ENCODE results near the gene BCL2L13.
"Not testable (repeated sequence)": the region's sequence is repeated elsewhere in the genome, so short reads cannot be mapped to it uniquely, and the experiment has no call there.

BCL2L13 gene

GRCh38 chr22:17695986-17696385, 57.4 kb downstream of the BCL2L13 start:
- DNase-seq = no peak

GRCh38 chr22:17697196-17697595, 58.6 kb downstream of the BCL2L13 start:
- DNase-seq = not testable (repeated sequence)

GRCh38 chr22:17698276-17698675, 59.7 kb downstream of the BCL2L13 start:
- DNase-seq = not testable (repeated sequence)

GRCh38 chr22:17698948-17699347, 60.4 kb downstream of the BCL2L13 start:
- DNase-seq = no peak

- DNase-seq = no peak
Measured at GRCh38 chr22:17699696-17700340, 61.3 kb downstream of the BCL2L13 start.

GRCh38 chr22:17700778-17701177, 62.2 kb downstream of the BCL2L13 start:
- no peak for DNase-seq

GRCh38 chr22:17703811-17704210, 65.3 kb downstream of the BCL2L13 start:
- no peak for DNase-seq

GRCh38 chr22:17705546-17705945, 67.0 kb downstream of the BCL2L13 start:
- no peak for DNase-seq

- DNase-seq = no peak
Measured at GRCh38 chr22:17705951-17706900, 67.7 kb downstream of the BCL2L13 start.

- DNase-seq = no peak
Measured at GRCh38 chr22:17706947-17707346, 68.4 kb downstream of the BCL2L13 start.

- DNase-seq = no peak
Measured at GRCh38 chr22:17707526-17707925, 69.0 kb downstream of the BCL2L13 start.

GRCh38 chr22:17710023-17710422, 71.5 kb downstream of the BCL2L13 start:
- DNase-seq = no peak

GRCh38 chr22:17712441-17712840, 73.9 kb downstream of the BCL2L13 start:
- DNase-seq = no peak

GRCh38 chr22:17716529-17716928, 78.0 kb downstream of the BCL2L13 start:
- no peak for DNase-seq

GRCh38 chr22:17717708-17718107, 79.2 kb downstream of the BCL2L13 start:
- no peak for DNase-seq

GRCh38 chr22:17719911-17720310, 81.4 kb downstream of the BCL2L13 start:
- DNase-seq = no peak

- DNase-seq = no peak
Measured at GRCh38 chr22:17724241-17724640, 85.7 kb downstream of the BCL2L13 start.

GRCh38 chr22:17724678-17725499, 86.3 kb downstream of the BCL2L13 start:
- DNase-seq = no peak

GRCh38 chr22:17725500-17725796, 86.9 kb downstream of the BCL2L13 start:
- no peak for DNase-seq

GRCh38 chr22:17726006-17726927, 87.7 kb downstream of the BCL2L13 start:
- DNase-seq = no peak

GRCh38 chr22:17726928-17727897, 88.7 kb downstream of the BCL2L13 start:
- no peak for DNase-seq
